ENCODE data around the gene MYH16. TPM values are rescaled to one million over a fixed set of nuclear protein-coding genes. Genes with fewer than 3 reads are reported as not detected.

MYH16 gene
- total RNA-seq, 1 donor from 2014 or later: not detected

DNA sequence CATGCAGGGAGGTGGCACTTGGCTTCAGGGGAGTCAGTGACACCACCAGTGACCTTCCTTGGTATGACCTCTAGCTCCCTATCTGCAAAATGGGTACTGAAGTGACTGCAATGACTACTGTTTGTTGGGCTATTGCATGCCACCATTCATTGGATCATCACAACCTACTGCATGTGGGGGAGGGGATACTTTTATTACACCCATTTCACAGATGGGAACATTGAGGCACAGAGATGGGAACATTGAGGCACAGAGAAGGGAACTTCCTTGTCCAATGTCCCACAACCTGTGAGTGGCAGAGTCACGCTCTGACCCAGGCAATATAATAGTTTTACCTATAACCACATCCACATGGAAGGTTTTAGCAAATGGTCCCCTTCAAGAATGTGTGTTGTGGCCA, 12.2 kb upstream of the MYH16 start:
- Mint-ChIP-seq H3K27me3 (ENCODE audit: insufficient read depth, low read depth) (peaks cover 12% of the 10 kb centered on the region), H3K36me3 (no peaks in the 10 kb centered on the region), H3K27ac (no peak overlapping the region), H3K4me1 (no peaks in the 10 kb centered on the region), H3K4me3 (no peak overlapping the region), H3K9me3 (no peaks in the 10 kb centered on the region)
- Histone ChIP-seq H2AFZ (replicated peaks) (no peak overlapping the region), H3K79me2 (ENCODE audit: low read depth) (no peaks in the 10 kb centered on the region), H3K9me3 (ENCODE audit: low read depth) (no peaks in the 10 kb centered on the region), H3K27me3 (no peaks in the 10 kb centered on the region), H3K4me2 (no peak overlapping the region), H3K36me3 (no peaks in the 10 kb centered on the region), H4K20me1 (ENCODE audit: low read depth) (no peaks in the 10 kb centered on the region), H3K27ac (no peak overlapping the region), H3F3A (ENCODE audit: low read depth) (no peaks in the 10 kb centered on the region), H3K4me3 (no peak overlapping the region), H3K9ac (no peak overlapping the region), H3K4me1 (no peaks in the 10 kb centered on the region)
- DNase-seq (ENCODE audit: low spot score): no peak
- TF ChIP-seq EZH2phosphoT487 (IDR thresholded peaks at IDR 0.05) (no peak), EZH2 (IDR thresholded peaks at IDR 0.05) (no peak)
- TF ChIP-seq, protein P1, sequence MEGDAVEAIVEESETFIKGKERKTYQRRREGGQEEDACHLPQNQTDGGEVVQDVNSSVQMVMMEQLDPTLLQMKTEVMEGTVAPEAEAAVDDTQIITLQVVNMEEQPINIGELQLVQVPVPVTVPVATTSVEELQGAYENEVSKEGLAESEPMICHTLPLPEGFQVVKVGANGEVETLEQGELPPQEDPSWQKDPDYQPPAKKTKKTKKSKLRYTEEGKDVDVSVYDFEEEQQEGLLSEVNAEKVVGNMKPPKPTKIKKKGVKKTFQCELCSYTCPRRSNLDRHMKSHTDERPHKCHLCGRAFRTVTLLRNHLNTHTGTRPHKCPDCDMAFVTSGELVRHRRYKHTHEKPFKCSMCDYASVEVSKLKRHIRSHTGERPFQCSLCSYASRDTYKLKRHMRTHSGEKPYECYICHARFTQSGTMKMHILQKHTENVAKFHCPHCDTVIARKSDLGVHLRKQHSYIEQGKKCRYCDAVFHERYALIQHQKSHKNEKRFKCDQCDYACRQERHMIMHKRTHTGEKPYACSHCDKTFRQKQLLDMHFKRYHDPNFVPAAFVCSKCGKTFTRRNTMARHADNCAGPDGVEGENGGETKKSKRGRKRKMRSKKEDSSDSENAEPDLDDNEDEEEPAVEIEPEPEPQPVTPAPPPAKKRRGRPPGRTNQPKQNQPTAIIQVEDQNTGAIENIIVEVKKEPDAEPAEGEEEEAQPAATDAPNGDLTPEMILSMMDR (IDR thresholded peaks at IDR 0.05): no peak

DNA sequence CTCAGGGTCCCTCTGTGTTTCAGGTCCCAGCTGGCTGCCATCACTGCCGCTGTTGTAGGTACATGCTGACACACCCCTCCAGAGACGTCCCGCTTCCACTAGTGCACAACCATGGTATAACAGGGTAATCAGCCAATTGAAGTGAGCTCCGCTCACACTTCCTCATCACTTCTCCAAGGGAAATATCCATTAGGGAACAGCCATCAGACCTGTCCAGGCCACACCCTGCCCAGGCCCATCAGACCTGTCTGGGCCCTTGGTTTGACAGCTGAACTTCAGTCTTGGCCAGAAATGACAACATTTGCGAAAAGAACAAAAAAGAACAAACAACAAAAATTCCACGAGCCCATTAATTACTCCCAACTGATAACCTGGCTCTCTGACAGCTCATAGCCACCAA, 11.0 kb upstream of the MYH16 start:
- H3K4me1 ChIP-seq: no peaks in the 10 kb centered on the region
- H3K79me2 ChIP-seq (ENCODE audit: low read depth): no peaks in the 10 kb centered on the region
- peaks cover 12% of the 10 kb centered on the region for H3K27me3 Mint-ChIP-seq (ENCODE audit: insufficient read depth, low read depth)
- no peaks in the 10 kb centered on the region for H4K20me1 ChIP-seq (ENCODE audit: low read depth)
- no peaks in the 10 kb centered on the region for H3K9me3 Mint-ChIP-seq
- no peak overlapping the region for H3K4me3 Mint-ChIP-seq
- TF ChIP-seq EZH2 (IDR thresholded peaks at IDR 0.05): no peak
- no peak for TF ChIP-seq EZH2phosphoT487 (IDR thresholded peaks at IDR 0.05)
- TF ChIP-seq, protein P1 (IDR thresholded peaks at IDR 0.05): no peak
- no peak overlapping the region for H3K27ac Mint-ChIP-seq
- no peak overlapping the region for H3K9ac ChIP-seq
- H3K27ac ChIP-seq: no peak overlapping the region
- H3K9me3 ChIP-seq (ENCODE audit: low read depth): no peaks in the 10 kb centered on the region
- no peaks in the 10 kb centered on the region for H3K27me3 ChIP-seq
- no peak overlapping the region for H2AFZ ChIP-seq (replicated peaks)
- no peaks in the 10 kb centered on the region for H3K36me3 ChIP-seq
- H3K4me3 ChIP-seq: no peak overlapping the region
- no peaks in the 10 kb centered on the region for H3K4me1 Mint-ChIP-seq
- no peak overlapping the region for H3K4me2 ChIP-seq
- no peaks in the 10 kb centered on the region for H3K36me3 Mint-ChIP-seq
- DNase-seq (ENCODE audit: low spot score): no peak
- no peaks in the 10 kb centered on the region for H3F3A ChIP-seq (ENCODE audit: low read depth)

DNA sequence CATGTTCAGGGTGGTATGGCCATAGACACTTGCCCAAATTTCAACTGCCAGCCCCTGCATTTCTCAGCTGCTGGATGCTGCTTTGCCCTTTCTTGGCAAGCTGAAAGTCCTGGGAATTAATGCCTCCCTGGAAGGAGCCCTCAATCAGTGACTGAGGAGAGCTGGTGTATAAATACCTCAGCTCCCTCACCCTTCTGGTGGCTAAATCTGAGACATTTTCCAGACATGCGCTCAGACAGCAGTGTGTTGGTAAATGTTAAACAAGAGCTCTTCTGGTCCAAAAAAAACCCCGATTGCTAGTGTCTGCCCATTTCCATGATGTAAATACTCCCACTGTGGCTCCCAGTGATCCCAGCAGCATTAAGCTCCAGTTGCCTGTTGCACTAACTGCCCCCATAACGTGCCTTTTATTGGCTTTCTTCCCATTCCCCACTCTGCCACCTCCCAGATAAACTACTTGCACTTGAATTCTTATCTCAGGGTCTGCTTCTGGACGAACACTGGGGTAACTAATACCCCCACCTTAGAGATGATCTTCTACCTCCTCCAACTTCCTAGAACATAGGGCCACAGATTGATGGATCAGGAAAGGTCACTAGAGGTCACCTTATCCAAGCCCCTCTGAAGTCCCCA, 6.7 kb upstream of the MYH16 start:
- TF ChIP-seq EZH2phosphoT487 (IDR thresholded peaks at IDR 0.05): no peak
- TF ChIP-seq, protein P1 (IDR thresholded peaks at IDR 0.05): no peak
- H3K36me3 ChIP-seq: no peaks in the 10 kb centered on the region
- no peaks in the 10 kb centered on the region for H3K79me2 ChIP-seq (ENCODE audit: low read depth)
- H3K4me1 ChIP-seq: no peaks in the 10 kb centered on the region
- Mint-ChIP-seq H3K27ac (no peak overlapping the region), H3K4me3 (no peak overlapping the region), H3K27me3 (ENCODE audit: insufficient read depth, low read depth) (peaks cover 12% of the 10 kb centered on the region), H3K36me3 (no peaks in the 10 kb centered on the region), H3K4me1 (no peaks in the 10 kb centered on the region), H3K9me3 (no peaks in the 10 kb centered on the region)
- no peak overlapping the region for H2AFZ ChIP-seq (replicated peaks)
- no peak overlapping the region for H3K4me2 ChIP-seq
- no peaks in the 10 kb centered on the region for H3F3A ChIP-seq (ENCODE audit: low read depth)
- no peak for DNase-seq (ENCODE audit: low spot score)
- no peak overlapping the region for H3K4me3 ChIP-seq
- no peaks in the 10 kb centered on the region for H3K9me3 ChIP-seq (ENCODE audit: low read depth)
- no peaks in the 10 kb centered on the region for H4K20me1 ChIP-seq (ENCODE audit: low read depth)
- no peak overlapping the region for H3K9ac ChIP-seq
- H3K27ac ChIP-seq: no peak overlapping the region
- H3K27me3 ChIP-seq: no peaks in the 10 kb centered on the region
